HG03095 (cell line): ENCODE results near the gene ATP5F1C.
A peak's percentile ranks its signal among the peaks of the same experiment; 100 is the strongest.
"Not testable (repeated sequence)": the region's sequence is repeated elsewhere in the genome, so short reads cannot be mapped to it uniquely, and the experiment has no call there.

Experiments used
- ATAC-seq: cut with Tn5 transposase; IDR thresholded peaks from one replicate; pipeline ENCODE4 v1.9.1; 2021; ENCODE audit warnings: moderate library complexity; ENCODE audit not compliant: unreplicated experiment

The ATP5F1C gene

DNA sequence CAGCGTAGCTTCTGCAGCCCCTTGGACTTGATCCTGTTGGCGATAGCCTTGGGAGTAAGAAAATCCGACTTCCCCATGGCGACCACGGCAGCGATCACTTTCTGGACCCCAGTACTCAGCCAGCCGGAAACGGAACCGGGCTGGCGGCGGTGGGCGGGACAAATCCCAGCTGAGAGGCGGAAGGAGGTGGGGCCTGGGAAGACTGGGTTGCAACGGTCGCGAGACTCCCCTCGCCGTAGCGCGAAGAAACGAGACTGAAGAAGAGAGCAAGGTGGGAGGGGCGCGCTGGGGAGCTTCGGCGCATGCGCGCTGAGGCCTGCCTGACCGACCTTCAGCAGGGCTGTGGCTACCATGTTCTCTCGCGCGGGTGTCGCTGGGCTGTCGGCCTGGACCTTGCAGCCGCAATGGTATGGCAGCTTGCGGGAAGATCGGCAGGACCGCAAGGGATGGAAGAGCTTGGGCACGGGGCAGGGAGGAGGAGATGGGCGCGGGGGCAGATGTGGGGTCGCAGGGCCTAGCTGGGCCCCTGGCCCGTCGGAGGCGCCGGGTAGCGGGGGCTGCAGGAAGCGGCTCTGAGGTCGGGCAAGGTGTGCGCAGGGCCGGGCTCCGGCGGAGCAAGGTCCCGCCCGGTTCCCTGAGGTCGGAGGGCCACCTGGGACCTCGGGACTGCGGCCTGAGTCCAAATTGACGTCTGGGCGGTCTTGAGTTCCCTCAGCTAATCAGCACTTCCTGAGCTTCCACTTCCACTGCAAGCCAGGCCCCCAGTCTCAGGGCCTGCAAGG is at the start of gene ATP5F1C, which contains the start of gene KIN:
ATP5F1C (plus strand) TSS at position 321 of the 782 bp plus-strand sequence; CDS start at position 352, 31 bp downstream.
KIN (minus strand) TSS at position 137 of the 782 bp plus-strand sequence; CDS start at position 77, 60 bp downstream.
- ATAC-seq, result peak; percentile 97

DNA sequence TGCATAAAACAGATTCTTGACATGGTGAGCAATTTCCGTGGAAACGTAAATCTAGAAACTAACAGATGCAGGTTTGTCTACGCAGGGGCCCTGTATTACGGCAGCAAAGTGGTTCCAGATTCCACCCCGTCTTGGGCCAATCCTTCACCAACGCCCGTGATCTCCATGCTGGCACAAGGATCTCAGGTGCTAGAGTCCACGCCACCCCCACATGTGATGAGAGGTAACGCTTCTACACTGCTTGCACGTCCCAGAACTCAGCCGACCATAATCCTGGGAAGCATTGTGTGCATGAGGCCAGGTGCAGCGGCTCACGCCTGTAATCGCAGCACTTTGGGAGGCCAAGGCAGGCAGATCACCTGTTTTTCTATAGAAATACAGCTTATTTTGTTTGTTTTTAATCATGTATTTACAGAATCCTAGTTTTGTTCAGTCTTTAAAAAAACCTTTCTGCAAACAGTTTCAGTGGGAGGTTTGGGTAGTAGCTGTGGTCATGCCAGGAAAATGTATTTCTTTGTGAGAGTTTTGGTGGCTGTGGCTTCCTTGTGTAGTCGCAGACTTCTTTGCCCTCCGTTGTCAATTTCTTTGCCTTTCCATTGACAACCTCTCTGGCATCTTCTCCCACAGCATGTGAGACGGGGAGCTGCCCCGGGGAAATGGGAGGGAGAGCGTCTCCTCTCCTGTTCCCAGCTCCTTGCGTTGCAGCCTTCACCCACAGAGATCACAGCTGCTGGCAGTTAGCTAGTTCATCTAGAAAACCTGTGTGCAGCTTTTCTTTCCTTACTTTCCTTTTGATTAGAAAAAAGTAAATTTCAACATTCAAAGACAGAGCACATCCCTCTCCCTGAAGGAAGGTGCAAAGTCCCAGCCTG is 49.2 kb upstream of the ATP5F1C start:
- ATAC-seq, result no peak

DNA sequence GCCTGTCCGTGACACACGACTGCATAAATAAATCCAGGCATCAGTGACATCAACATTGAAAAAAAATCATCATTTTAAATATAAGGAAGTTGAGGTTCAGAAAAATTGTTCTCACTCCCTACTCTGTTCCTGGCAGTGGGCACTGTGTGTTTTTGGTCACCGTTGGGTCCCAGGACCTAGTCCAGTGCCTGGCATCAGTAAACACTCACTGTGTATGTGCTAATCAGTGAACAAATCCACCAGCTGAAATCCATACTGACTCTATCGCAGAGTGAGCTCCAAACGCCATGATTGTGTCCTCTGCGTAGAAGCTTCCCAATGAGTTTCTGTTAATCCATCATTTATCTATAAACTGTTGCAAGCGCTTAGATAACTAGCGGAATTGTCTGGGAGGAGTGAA is 43.7 kb upstream of the ATP5F1C start:
- no peak for ATAC-seq

DNA sequence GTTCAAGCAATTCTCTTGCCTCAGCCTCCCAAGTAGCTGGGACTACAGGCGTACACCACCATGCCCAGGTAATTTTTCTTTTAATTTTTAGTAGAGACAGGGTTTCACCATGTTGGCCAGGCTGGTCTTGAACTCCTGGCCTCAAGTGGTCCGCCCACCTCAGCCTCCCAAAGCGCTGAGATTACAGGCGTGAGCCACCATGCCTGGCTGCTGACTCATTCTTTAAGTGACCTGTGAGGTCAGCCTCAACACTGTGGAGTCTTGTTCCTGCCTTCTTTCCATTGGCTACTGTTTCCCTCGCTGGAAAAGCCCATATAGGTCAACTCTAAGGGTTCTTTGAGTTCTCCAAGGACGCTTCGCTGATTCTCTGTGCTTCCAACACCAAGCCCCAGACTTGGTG is 39.3 kb upstream of the ATP5F1C start:
- ATAC-seq, result not testable (repeated sequence)

DNA sequence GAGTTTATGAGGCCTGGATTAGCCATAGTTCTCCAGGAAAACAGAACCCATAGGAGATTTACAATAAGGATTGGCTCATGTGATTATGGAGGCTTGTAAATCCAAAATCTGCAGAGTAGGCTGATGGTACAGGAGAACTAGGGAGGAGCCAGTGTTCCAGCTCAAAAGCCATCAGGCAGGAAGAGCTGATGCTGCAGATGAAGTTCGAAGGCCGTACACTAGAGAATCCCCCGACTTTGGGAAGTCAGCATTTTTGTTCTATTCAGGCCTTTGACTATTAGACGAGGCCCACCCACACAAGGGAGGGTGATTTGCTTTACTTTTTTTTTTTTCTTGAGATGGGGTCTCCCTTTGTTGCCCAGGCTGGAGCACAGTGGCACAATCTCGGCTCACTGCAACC is 37.8 kb upstream of the ATP5F1C start:
- no peak for ATAC-seq

DNA sequence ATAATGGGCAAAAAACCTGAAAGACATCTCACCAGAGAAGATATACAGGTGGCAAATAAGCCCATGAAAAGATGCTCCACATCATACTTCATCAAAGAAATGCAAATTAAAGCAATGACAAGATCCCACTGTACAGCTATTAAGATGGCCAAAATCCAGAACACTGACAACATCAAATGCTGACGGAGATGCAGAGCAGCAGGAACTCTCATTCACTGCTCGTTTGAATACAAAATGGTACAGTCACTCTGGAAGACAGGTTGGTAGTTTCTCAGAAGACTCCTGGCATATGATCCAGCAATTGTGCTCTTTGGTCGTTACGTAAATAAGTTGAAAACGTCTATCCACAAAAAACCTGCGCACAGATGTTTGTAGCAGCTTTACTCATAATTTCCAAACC is 35.7 kb upstream of the ATP5F1C start:
- no peak for ATAC-seq

DNA sequence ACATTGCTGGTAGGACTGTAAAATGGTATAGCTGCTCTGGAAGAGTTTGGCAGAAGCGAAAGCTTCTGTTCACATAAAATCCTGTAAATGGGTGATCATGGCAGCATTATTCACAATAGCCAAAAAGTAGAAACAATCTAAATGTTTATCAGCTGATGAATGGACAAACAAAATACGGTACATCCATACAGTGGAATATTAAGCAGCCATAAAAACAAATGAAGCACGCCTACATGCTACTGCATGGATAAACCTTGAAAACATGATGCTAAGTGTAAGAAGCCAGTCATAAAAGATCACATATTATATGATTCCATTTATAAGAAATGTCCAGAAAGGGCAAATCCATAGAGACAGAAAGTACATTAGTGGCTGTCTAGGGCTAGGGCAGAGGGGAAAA is 32.9 kb upstream of the ATP5F1C start:
- ATAC-seq, result no peak

DNA sequence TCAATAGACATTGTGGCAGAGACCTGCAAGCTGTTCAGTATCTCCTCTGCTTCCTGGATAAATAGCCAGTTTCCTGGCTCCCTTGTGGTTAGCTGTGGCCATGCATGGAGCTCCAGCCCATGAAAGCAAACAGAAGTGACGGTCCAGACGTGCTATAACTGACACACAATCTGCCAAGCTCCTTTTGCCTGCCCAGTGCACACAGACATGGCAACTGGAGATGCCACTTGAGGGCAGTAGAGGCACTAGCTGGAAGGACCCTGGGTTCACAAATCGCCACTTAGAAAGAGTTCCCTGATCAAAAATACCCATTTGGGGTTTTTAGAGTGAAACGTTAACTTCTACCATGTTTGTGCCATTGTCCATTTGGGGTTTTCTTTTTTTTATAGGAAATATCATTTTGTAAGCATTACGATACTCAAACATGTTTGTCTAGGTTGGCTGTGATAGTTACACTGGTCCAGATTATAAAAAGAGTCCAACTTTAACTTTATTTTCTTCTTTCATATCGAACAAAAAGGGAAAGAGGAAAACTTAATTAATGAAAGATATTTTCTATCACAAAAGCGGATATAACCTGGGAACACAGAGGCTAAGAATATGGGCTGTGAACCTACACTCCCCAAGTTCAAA is 31.5 kb upstream of the ATP5F1C start:
- ATAC-seq, result no peak

DNA sequence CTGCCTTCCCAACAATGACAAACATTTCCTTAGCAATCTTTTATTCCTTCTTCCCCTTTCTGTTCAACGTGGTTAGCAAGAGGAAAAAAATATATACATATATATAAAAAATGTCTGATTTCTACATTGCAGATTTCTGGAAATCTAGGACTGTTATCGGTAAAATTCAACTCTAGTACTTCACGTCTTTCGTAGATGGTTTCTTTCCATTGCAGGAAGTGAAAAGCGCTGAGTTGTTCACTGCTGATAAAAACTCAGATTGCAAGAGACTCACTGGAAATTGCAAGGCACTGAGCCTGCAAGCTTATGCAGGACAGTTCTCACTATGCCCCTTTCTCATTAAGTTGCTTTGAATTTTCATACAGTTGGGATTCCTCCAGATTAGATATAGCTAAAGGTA is 24.0 kb upstream of the ATP5F1C start:
- no peak for ATAC-seq

DNA sequence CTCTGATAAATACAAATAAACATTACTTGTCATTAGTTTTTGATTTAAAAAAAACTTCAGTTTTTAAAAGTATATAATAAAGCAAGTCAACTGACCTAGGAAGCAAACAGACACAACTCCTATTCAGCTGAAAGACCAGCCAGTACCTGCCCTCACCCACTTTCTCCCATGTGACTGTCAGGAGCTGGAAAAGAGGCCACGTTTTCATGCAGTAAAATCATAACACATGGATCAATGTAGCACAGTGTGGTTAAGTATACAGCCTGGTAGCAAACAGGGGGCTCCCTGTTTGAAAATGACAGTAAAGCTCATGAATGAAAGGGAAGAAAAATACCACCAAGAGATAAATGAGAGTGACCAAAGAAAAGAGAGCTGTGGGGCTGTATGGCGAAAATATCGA is 21.7 kb upstream of the ATP5F1C start:
- ATAC-seq, result no peak

DNA sequence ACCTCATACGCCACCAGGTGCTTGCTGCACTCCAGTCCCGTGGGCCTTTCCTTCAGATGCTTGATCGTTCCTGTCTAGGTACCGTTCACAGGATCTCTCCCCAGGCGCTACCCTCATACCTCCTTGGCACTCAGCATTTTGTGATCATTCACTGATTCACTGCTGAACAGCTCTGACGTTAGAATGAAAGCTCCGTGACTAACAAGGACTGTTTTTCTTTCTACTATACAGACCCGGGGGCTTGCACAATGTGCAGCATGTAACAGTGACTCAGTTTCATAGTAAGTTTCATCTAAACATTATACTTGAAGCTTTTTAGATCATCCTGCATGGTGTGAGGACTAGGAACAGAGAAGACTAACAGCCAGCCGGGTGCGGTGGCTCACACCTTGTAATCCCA is 20.8 kb upstream of the ATP5F1C start:
- no peak for ATAC-seq

DNA sequence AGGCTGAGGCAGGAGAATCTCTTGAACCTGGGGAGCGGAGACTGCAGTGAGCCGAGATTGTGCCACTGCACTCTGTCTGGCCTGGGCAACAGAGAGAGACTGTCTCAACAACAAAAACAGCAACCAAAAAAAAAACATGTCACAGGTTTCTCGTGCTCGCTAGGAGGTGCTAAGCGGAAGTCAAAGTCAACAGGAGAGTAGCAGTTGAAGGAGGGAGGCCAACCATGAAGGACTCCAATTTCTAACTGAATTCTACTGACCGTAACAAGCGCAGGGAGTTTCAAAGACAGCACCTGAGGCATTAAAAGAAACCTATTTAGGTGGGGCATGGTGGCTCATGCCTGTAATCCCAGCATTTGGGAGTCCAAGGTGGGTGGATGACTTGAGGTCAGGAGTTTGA is 19.6 kb upstream of the ATP5F1C start:
- no peak for ATAC-seq

DNA sequence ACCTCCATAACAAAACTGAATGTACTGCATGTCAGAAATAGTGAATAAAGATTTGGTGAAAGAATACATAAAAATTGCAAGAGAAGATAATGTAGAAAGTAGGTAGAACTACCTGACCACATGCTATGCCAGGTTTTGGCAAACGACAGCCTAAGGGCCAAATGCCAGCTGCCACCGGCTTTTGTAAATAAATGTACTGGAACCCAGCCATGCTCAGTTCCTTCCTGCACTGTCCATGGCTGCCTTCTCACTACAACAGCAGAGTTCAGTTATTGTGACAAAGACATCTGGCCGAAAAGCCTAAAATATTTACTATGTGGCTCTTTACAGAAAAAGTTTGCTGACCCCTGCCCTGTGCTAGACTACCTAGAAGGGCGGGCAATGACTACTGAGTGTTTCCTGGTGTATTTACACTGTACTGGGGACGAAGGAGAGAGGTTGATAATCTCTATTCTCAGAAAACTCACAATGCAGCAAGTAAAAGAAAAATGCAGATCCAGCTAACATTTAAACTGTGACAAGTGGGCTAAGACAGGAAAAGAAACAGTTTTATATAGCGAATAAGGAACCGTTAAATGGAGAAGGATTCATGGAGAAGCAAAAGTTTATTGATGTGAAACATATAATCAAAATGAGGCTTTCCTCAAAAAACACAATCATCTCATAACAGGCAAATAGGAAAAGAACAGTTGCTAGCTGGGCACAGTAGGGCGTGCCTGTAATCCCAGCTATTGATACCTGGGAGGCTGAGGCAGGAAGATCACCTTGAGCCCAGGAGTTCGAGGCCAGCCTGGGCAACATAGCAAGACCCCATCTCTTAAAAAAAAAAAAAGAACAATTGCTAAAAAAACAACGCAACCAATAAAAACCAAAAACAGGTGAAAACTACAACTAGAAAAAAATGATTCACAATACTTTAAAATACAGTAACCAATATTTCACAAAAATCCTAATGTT is 13.9 kb upstream of the ATP5F1C start:
- ATAC-seq, result no peak

DNA sequence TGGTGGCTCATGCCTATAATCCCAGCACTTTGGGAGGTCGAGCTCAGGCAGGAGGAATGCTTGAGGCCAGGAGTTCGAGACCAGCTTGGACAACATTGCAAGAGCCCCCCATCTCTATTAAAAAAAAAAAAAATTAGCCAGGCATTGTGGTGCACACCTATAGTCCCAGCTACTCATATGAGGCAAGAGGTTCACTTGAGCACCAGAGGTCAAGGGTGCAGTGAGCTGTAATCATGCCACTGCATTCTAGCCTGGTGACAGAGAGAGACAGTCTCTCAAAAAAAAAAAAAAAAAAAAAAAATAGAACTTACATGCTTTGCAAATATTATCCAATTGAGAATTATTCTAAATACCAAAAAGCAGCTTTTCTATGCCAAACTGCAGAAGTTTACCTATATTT is 11.2 kb upstream of the ATP5F1C start:
- no peak for ATAC-seq

DNA sequence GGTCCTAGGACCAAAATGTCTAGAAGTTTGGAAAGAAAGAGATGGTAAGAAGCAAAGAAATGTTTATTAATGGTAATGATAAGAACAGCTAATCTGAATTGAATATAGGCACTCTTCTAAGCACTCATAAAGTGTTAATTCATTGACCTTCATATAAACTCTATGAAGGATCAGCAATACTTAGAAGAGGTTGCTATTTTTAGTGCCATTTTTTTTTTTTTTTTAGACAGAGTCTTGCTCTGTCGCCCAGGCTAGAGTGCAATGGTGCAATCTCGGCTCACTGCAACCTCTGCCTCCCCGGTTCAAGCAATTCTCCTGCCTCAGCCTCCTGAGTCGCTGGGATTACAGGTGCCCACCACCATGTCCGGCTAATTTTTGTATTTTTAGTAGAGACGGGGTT is 5.8 kb upstream of the ATP5F1C start:
- ATAC-seq, result not testable (repeated sequence)

DNA sequence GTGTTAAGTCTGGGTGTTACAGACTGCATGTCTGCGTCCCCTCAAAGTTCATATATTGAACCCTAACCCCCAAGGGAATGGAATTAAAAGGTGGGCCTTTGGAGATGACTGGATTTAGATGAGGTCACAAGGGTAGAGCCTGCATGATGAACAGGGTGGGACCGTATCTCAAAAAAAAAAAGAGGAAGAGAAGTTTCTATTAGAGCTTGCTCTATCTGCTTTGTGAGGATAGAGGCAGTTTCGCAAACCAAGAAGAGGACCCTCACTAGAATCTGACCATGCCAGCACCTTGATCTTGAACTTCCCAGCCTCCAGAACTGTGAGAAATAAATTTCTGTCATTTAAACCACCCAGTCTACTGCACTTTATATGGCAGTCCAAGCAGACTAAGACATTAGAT is 1.5 kb upstream of the ATP5F1C start:
- no peak for ATAC-seq

DNA sequence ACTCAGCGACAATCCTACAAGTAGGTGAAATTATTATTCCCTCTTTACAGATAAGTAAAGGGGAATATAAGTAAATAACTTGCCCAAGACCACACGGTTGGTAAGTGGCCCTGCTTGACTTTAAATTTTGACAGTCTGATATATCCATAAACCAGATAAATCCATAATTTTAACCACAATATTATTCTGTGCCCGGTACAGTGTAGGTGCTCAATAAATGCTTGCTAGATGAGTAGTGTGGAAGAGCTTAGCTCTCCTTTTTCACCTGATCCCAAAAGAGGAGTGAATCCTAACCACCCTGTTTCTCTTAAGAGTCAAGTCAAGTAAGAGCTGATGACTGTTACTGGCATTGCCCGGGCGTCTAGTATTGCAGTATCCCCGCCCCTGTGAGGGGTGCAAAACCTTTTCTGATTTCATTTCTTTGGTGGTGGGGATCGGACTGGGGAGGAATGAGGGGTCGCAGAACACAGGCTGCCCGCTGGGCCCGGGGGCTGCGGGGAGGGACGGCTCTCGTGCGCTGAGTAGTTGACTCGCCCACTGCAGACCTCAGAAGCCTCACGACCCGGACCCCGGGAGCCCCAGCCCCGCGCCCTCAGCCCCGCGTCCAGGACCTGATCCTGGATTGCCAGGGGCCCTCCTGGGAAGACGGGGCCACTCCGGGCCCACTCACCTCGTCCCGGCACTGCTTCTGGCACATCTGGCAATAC is 674 bp upstream of the ATP5F1C start:
- peak; percentile 8 for ATAC-seq

DNA sequence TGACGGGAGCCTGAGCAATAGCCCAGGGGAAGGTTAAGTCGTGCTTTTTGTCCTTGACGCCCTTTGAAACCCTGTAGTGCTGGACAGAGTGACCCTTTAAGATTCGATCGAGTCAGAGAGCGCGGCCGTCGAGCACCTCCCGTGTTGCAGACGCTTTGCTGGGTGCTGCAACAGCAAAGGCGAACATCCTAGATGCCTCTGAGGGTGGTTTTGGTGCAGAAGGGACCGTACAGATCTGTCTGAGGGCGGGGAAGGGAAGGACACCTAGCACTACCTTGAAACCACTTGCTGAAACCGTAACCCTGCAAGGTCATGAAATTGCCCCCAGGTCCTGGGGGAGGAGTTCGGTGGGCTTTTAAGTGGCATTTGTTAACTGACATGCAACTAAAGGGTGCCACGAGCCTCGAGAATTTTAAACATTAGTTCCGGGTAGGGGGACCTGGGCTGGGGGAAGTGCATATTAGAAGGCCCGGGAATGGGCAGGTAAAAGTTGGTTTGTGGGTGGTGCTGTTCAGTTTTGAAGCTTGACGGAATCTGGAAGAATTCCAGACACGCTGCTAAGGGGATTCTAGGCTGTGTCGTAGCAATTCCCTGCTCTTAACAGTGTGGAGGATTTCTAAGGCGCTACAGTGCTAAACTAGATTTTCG is 786 bp downstream of the ATP5F1C start:
- peak; percentile 10 for ATAC-seq

DNA sequence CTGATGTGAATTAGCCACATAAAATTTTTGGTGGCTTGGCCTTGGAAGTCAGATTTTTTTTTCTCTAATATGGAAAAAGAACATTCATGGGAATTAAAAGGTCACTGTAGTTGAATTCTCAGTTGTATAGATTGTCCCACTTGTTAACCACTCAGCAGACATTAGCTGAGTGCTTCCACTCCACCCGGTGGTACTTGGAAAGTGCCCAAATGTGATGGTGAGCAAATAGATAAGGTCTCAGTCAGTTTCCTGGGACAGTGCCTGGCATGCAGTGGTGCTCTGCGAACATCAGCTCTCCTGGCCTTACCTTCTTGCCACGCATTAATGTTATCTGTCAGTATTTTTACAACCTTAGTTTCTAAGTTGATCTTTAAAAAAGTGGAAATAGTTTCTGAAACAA is 1.4 kb downstream of the ATP5F1C start:
- ATAC-seq, result no peak
